GM13976 (cell line): ENCODE data around the gene UPK2.

Experiments used
- DNase-seq: peaks from one replicate; pipeline ENCODE4 v3.0.0; 2012; ENCODE audit warnings: low spot score
- CTCF ChIP-seq: IDR thresholded peaks from 2 replicates; pipeline ENCODE4 v1.5.1; 2012; ENCODE audit warnings: borderline replicate concordance, mild to moderate bottlenecking; ENCODE audit not compliant: insufficient read depth; ENCODE audit errors: extremely low read depth, missing control alignments, control extremely low read depth
- in situ Hi-C: fragments of 300-500 bp; cut with MboI; formaldehyde crosslinking; loops from one replicate; pipeline ENCODE4 v1.12.0; 2022; ENCODE audit warnings: low sequenced_read_pairs, mixed read lengths, inconsistent platforms; ENCODE audit not compliant: unreplicated experiment

The UPK2 gene

GRCh38 chr11:118929501-118930093 is 26.5 kb upstream of the UPK2 start:
- in situ Hi-C loops, result no loop called here
- peak; percentile 77 for DNase-seq
- TF ChIP-seq CTCF, result no peak

- DNase-seq, result peak; percentile 84
- TF ChIP-seq CTCF, result peak; percentile 81
- in situ Hi-C loops, result no loop called here
Observed at GRCh38 chr11:118930094-118930712, 25.9 kb upstream of the UPK2 start.

DNA sequence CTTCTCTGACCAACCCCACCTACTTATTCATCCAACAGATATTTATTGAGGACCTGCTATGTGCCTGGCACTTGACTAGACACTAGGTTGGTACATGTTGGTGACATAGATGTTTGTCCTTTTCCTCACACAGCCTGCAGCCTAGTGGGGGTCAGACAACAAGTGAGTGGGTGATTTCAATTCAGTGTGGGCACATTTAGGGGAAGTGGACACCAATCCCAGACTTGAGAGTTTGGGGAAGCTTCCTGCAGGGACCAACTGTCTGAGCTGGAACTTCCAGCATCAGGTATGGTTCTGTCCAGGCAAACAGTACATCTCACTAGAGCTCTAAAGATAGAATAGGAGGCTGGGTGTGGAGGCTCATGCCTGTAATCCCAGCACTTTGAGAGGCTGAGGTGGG is 24.5 kb upstream of the UPK2 start:
- in situ Hi-C loops, result no loop called here
- no peak for TF ChIP-seq CTCF

GRCh38 chr11:118933486-118933885 is 22.6 kb upstream of the UPK2 start:
- in situ Hi-C loops, result no loop called here
- DNase-seq, result no peak
- no peak for TF ChIP-seq CTCF

More for the DNA sequence above, 24.5 kb upstream of the UPK2 start:
- no peak for DNase-seq

GRCh38 chr11:118935376-118935775 is 20.7 kb upstream of the UPK2 start:
- TF ChIP-seq CTCF, result no peak
- in situ Hi-C loops, result no loop called here
- no peak for DNase-seq

- in situ Hi-C loops, result no loop called here
- no peak for DNase-seq
Observed at GRCh38 chr11:118938491-118939403, 17.4 kb upstream of the UPK2 start.

More at GRCh38 chr11:118938491-118939403, 17.4 kb upstream of the UPK2 start:
- TF ChIP-seq CTCF, result no peak
